HEK293T (cell line): ENCODE measurements around the gene PCMTD2.

Experiments used
- CTCF ChIA-PET: fragments of 350-600 bp; formaldehyde crosslinking; extraction: SDS; loops from one replicate; lab custom pipeline; 2021; ENCODE audit warnings: antibody characterized with exemption, inconsistent platforms; lab: Yijun Ruan, JAX
- POLR2A ChIA-PET: fragments of 350-600 bp; formaldehyde crosslinking; extraction: SDS; loops from one replicate; lab custom pipeline; 2020; ENCODE audit warnings: antibody characterized with exemption, inconsistent platforms; lab: Yijun Ruan, JAX
- DNase-seq: peaks from one replicate; pipeline ENCODE4 v3.0.0; 2012; ENCODE audit warnings: mixed read lengths; ENCODE audit errors: extremely low spot score
- ARNT ChIP-seq: fragments of 450-650 bp; IDR thresholded peaks from 2 replicates; pipeline ENCODE4 v1.6.1; 2017; ENCODE audit warnings: mild to moderate bottlenecking
- BHLHE40 ChIP-seq: fragments of 450-650 bp; IDR thresholded peaks from 2 replicates; pipeline ENCODE4 v1.6.1; 2016; ENCODE audit warnings: mild to moderate bottlenecking, moderate library complexity, borderline replicate concordance
- CTBP1 ChIP-seq: fragments of 450-650 bp; IDR thresholded peaks from 2 replicates; pipeline ENCODE4 v1.6.1; 2016; ENCODE audit warnings: borderline replicate concordance
- ELF4 ChIP-seq: fragments of 450-650 bp; IDR thresholded peaks from 2 replicates; pipeline ENCODE4 v1.6.1; 2017; ENCODE audit warnings: antibody characterized with exemption
- FOXA1 ChIP-seq: fragments of 450-650 bp; IDR thresholded peaks from 2 replicates; pipeline ENCODE4 v1.6.1; 2016; ENCODE audit warnings: mild to moderate bottlenecking
- FOXK2 ChIP-seq: fragments of 450-650 bp; IDR thresholded peaks from 2 replicates; pipeline ENCODE4 v1.6.1; 2016; ENCODE audit warnings: mild to moderate bottlenecking
- FOXM1 ChIP-seq: fragments of 450-650 bp; IDR thresholded peaks from 2 replicates; pipeline ENCODE4 v1.6.1; 2017; ENCODE audit warnings: mild to moderate bottlenecking, borderline replicate concordance
- HDGF ChIP-seq: fragments of 450-650 bp; IDR thresholded peaks from 2 replicates; pipeline ENCODE4 v1.6.1; 2017; ENCODE audit warnings: antibody characterized with exemption, borderline replicate concordance
- L3MBTL2 ChIP-seq: fragments of 450-650 bp; conservative IDR thresholded peaks from 2 replicates; pipeline ENCODE4 v1.6.1; 2016; ENCODE audit warnings: mild to moderate bottlenecking
- LEF1 ChIP-seq: fragments of 450-650 bp; IDR thresholded peaks from 2 replicates; pipeline ENCODE4 v1.6.1; 2017; ENCODE audit warnings: mild to moderate bottlenecking, borderline replicate concordance
- NFRKB ChIP-seq: fragments of 450-650 bp; IDR thresholded peaks from 2 replicates; pipeline ENCODE4 v1.6.1; 2016; ENCODE audit warnings: mild to moderate bottlenecking, moderate library complexity
- PKNOX1 ChIP-seq: fragments of 450-650 bp; IDR thresholded peaks from 2 replicates; pipeline ENCODE4 v1.6.1; 2016
- SP1 ChIP-seq: fragments of 450-650 bp; IDR thresholded peaks from 2 replicates; pipeline ENCODE4 v1.6.1; 2017
- SUZ12 ChIP-seq: fragments of 450-650 bp; IDR thresholded peaks from 2 replicates; pipeline ENCODE4 v1.6.1; 2016; ENCODE audit warnings: mild to moderate bottlenecking
- TARDBP ChIP-seq: fragments of 450-650 bp; IDR thresholded peaks from 2 replicates; pipeline ENCODE4 v1.6.1; 2016
- ZNF384 ChIP-seq: fragments of 450-650 bp; IDR thresholded peaks from 2 replicates; pipeline ENCODE4 v1.6.1; 2016

Gene PCMTD2

GRCh38 chr20:64211874-64212658 is 43.5 kb upstream of the PCMTD2 start:
- DNase-seq = no peak
- POLR2A ChIA-PET = no interaction called here
- CTCF ChIA-PET = no interaction called here
- TF ChIP-seq ZNF384 (no peak), CTBP1 (no peak)

GRCh38 chr20:64212755-64213154 is 42.8 kb upstream of the PCMTD2 start:
- CTCF ChIA-PET = no interaction called here
- TF ChIP-seq ARNT = no peak
- no peak for TF ChIP-seq FOXK2
- TF ChIP-seq TARDBP = no peak
- TF ChIP-seq HDGF = no peak
- TF ChIP-seq LEF1 = no peak
- no peak for TF ChIP-seq SUZ12
- TF ChIP-seq L3MBTL2 = no peak
- no peak for TF ChIP-seq SP1
- TF ChIP-seq FOXA1 = no peak
- TF ChIP-seq ZNF384 = no peak
- no peak for TF ChIP-seq CTBP1
- TF ChIP-seq FOXM1 = no peak
- no peak for TF ChIP-seq PKNOX1
- no peak for TF ChIP-seq ELF4
- no peak for TF ChIP-seq BHLHE40
- TF ChIP-seq NFRKB = no peak

GRCh38 chr20:64214113-64214512 is 41.4 kb upstream of the PCMTD2 start:
- TF ChIP-seq LEF1 (no peak), NFRKB (no peak), ZNF384 (no peak), FOXK2 (no peak), SUZ12 (no peak), ELF4 (no peak), CTBP1 (no peak), TARDBP (no peak), L3MBTL2 (no peak), PKNOX1 (no peak), HDGF (no peak), FOXM1 (no peak), FOXA1 (no peak), ARNT (no peak), SP1 (no peak), BHLHE40 (no peak)
- ChIA-PET POLR2A (no interaction called here), CTCF (no interaction called here)
- DNase-seq = no peak

More at GRCh38 chr20:64212755-64213154, 42.8 kb upstream of the PCMTD2 start:
- no peak for DNase-seq
- POLR2A ChIA-PET = no interaction called here

- ChIA-PET POLR2A (no interaction called here), CTCF (interaction anchor here (0.6 to 1.3 kb wide), 2 partner anchors 9 to 12 kb away, joined by 3 to 4 read pairs; no protein-coding TSS in a partner anchor)
- TF ChIP-seq TARDBP = no peak
- no peak for TF ChIP-seq NFRKB
- no peak for TF ChIP-seq ELF4
- no peak for TF ChIP-seq FOXK2
- no peak for TF ChIP-seq ZNF384
- TF ChIP-seq CTBP1 = no peak
- no peak for TF ChIP-seq SUZ12
- no peak for TF ChIP-seq BHLHE40
- no peak for TF ChIP-seq HDGF
- TF ChIP-seq PKNOX1 = no peak
- TF ChIP-seq FOXM1 = no peak
- no peak for TF ChIP-seq L3MBTL2
- TF ChIP-seq ARNT = no peak
- no peak for TF ChIP-seq FOXA1
- no peak for TF ChIP-seq LEF1
- no peak for TF ChIP-seq SP1
- no peak for DNase-seq
Measured at GRCh38 chr20:64214952-64215351, 40.6 kb upstream of the PCMTD2 start.

- DNase-seq = no peak
- TF ChIP-seq SUZ12 (no peak), LEF1 (no peak), HDGF (no peak), NFRKB (no peak), SP1 (no peak), ARNT (no peak), BHLHE40 (no peak), ELF4 (no peak), PKNOX1 (no peak), ZNF384 (no peak), FOXA1 (no peak), FOXK2 (no peak), TARDBP (no peak), FOXM1 (no peak), CTBP1 (no peak)
- CTCF ChIA-PET = interaction anchor here (0.6 to 1.3 kb wide), 2 partner anchors 13 to 14 kb away, joined by 3 to 4 read pairs; no protein-coding TSS in a partner anchor
- POLR2A ChIA-PET = no interaction called here
Measured at GRCh38 chr20:64216036-64216435, 39.5 kb upstream of the PCMTD2 start.
